ENCODE data around the gene AUTS2.

AUTS2 gene

GRCh38 chr7:70761711-70762328 is 1163.5 kb downstream of the AUTS2 start:
- no peak for DNase-seq

DNA sequence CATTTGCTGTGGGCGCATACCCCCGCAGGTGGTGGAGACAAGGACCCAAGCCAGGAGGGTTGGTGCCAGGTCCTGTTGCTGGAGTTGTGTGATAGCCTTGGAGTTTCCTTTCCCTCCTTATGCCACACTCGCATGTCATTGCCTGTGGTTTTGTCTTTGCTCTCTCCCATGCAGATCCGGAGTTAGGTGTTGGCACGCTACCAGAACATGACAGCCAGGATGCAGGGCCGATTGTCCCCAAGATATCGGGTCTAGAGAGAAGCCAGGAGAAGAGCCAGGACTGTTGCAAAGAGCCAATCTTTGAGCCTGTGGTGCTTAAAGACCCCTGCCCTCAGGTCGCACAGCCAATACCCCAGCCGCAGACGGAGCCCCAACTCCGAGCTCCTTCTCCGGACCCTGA is 1164.4 kb downstream of the AUTS2 start:
- DNase-seq: no peak

- no peak for DNase-seq
Observed at GRCh38 chr7:70763961-70764691, 1165.9 kb downstream of the AUTS2 start.

GRCh38 chr7:70764701-70765208 is 1166.5 kb downstream of the AUTS2 start:
- DNase-seq: no peak

DNA sequence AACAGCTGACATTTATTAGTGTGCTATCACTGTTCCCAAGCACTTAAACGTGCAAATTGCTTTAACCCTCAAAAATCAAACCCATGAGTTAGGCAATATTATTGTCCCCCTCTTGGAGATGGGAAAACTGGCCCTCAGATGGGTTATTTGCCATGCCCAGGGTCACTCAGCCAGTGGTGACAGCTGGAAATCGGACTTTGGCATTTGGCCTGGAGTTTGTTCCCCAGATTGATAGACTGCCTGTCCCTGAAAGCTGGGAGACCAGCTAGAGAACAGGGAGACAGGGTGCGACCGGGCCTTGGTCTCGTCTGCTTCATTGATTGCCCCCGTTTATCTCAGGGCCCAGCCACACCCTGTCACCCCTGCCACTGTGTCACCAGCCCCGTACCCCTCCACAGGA is 1167.4 kb downstream of the AUTS2 start:
- DNase-seq: no peak

GRCh38 chr7:70766109-70766508 is 1167.8 kb downstream of the AUTS2 start:
- DNase-seq: no peak

DNA sequence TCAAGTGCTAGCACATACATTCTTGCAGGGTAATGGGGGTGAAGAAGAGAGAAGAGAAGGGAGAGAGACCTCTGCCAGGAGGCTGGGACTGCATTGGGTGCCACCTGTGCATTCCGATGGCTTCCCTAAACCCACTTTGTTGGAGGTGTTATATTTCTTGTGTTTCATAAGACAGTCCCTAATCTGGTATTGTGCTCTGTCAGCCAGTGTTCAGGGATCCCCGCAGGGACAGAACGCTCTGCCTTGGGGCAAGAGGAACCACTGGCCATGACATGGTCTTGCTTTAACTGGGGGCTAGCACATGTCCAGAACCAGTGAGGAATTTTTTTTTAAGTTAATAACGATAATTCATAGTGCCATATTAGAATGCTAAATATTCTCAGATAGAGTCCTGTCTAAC is 1168.4 kb downstream of the AUTS2 start:
- DNase-seq: no peak

GRCh38 chr7:70770154-70770553 is 1171.9 kb downstream of the AUTS2 start:
- DNase-seq: no peak

- no peak for DNase-seq
Observed at GRCh38 chr7:70771451-70771850, 1173.2 kb downstream of the AUTS2 start.

- no peak for DNase-seq
Observed at GRCh38 chr7:70772891-70773290, 1174.6 kb downstream of the AUTS2 start.

DNA sequence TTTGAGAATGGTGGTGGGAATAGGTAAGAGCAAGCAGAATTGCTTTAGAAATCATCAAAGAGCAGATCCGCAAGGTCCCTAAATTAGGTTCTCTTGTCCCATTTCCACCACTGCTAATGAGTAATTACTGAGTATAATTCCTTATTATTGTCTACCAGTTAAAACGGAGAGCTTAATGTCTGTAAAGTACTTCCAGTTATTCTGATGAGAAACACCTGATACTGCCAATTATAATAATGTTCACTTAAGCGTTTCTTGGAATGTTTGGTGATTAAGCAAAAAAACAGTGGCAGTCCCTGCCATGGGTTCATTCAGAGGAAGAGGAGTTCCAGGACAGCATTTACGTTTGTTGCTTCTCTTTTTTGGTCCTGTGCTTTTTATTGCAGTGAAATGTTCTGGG is 1175.1 kb downstream of the AUTS2 start:
- no peak for DNase-seq

- DNase-seq: no peak
Observed at GRCh38 chr7:70774950-70775527, 1176.8 kb downstream of the AUTS2 start.

DNA sequence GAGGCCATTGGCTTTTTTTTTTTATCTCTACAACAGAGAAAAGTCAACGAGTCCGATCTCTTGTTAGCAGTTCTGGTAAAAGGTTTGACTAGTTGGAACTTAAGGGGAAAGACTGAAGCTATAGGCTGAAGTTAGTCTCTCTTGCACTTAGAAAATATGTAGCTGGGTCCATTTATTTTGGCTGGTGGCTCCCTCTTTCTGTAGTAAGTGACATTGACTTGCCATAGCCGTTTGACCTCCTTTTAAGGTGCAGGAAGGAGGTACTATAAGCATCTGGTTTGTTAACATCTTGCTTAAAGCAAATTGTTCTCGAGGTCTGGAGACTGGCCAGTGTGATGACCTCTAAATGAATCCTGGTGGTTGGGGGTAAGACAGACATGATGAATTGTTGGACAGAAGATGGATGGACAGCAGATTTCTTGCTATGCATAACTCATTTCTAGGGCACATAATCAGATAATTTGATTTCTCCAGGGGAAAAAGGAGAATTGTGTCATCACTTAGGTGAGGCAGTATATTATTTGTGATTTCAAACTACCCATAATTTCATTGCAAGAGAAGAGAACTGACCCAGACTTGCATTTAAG is 1177.4 kb downstream of the AUTS2 start:
- no peak for DNase-seq

DNA sequence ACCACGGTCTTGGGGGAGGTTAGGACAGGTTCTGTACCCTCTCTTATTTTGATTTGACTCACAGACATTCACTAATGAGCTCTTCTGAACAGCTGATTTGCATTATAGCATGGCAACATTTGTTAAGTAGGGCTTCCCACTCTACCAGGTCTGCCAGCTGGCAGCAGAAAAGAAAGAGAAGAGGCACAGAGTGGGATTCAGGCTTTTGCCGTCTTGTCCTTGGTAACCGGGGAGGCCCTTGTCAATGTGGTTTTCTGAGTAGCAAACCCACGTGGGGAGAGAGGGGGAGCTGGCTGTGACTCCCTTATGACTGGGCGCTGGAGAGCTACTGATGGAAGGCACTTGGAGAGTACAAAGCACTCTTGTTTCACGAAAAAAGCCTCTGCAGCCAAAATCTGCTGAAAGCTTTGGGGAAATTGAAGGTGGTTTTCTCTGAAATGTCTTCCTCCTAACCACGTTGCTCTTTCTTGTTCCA is 1178.4 kb downstream of the AUTS2 start:
- no peak for DNase-seq

DNA sequence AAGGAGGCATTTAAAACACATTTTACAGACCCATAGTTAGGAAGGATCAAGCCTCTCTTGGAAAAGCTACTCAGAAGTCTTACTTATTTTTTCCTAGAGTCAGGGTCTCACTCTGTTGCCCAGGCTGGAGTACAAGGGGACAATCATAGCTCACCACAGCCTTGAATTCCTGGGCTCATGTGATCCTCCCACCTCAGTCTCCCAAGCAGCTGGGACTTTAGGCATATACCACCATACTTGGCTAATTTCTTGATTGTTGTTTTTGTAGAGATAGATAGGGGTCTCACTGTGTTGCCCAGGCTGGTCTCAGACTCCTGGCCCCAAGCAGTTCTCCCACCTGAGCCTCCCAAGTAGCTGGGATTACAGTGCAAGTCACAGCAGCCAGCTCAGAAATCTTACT is 1179.0 kb downstream of the AUTS2 start:
- no peak for DNase-seq

DNA sequence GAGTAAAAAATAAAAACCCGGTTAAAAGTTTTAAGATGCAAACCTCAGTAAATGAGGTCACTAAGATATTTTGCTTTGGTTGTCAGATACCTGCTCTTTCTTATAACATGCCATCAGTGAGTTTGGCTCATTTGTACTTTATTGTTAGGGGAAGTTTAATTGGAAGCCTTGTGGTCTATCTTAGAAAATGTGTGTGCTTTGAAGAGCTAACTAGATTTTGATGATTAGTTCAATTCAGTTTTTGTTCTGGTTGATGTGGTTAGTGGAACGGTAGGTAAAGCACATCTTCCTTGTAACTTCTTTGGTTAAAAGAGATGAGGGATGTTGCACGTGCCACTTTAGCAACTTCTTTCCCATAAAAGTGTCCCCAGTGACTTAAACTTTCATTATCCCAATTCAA is 1180.3 kb downstream of the AUTS2 start:
- DNase-seq: no peak

GRCh38 chr7:70779321-70779720 is 1181.0 kb downstream of the AUTS2 start:
- DNase-seq: no peak

DNA sequence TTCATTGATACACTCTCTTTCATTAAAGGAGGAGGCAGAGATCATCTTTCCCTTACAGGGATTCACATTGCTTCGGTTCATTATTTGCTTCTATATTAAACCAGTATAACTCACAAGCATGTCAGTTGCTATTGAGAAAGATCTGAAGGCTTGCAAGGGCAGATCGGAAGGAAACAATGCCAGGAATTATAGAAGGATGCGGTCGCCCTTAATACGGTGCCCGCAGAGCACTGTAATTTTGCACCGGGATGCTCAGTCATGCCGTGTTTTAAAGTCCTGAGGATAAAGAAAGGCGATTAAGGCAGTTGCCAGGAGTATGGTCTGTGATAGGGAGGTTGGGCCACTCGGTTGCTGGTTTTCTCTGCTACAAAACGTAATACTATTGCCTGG is 1183.6 kb downstream of the AUTS2 start:
- no peak for DNase-seq

GRCh38 chr7:70782796-70783195 is 1184.5 kb downstream of the AUTS2 start:
- no peak for DNase-seq

DNA sequence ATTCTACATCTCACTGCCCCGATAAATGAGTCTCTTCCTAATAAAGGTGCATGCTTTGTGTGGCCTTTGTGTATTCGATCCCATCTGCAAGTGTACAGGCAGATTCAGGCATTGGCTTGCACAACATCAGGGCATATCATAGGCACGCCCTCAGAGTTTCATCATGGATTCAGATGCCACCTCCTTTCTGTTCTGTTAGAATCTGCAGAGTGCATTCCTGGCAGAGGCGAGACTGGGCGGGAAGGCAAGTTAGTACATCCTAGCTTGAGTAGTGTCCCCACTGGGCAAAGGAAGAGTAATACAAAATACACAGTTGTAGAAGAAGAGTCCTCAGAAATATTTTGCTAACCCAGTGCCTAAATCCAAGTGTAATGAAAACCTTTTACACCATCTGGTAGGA is 1187.2 kb downstream of the AUTS2 start:
- DNase-seq: no peak

DNA sequence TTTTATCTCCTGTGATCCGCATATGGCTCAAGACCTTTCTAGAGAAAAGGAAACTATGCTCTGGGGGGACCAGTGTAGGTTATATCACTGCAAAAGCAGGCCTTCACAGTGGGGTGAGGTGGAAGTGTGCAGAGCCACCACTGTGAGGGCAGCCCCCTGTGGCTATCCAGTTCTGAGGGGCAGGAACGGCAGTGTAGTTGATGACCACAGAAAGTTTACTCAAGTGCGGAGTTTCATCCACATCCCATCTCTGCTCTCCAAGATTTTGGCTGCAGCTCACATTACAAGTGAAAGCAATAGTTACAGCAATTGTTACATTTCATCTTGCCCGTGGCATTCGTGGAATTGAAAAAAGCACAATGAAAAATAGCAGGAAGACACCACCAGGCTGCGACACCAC is 1187.8 kb downstream of the AUTS2 start:
- no peak for DNase-seq

GRCh38 chr7:70787286-70787685 is 1189.0 kb downstream of the AUTS2 start:
- no peak for DNase-seq

- DNase-seq: no peak
Observed at GRCh38 chr7:70787771-70788170, 1189.5 kb downstream of the AUTS2 start.

DNA sequence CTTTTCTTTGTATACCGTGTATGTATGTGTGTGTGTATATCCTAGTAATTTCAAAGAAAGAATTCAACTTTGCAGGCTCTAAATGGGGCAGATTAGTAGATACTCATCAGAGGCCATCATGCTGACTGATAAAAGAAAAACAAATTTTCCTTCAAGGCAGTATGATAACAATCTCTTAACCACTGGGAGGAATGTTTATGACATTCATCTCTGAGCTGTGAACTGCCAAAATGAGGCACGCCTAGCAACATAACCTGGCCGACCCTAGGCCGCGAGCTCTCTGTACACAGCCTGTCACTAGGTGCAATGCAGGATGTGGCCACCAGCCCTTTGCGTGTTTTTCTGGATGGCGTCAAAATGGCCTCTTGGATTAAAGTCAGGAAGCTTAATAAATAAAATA is 1190.0 kb downstream of the AUTS2 start:
- DNase-seq: no peak
